Dedifferentiated amniotic fluid mesenchymal stem cell (primary cell): ENCODE results near the gene CXorf51A.
"Not testable (repeated sequence)": the region's sequence is repeated elsewhere in the genome, so short reads cannot be mapped to it uniquely, and the experiment has no call there.

Experiments used
- DNase-seq: peaks from one replicate; pipeline ENCODE4 v3.0.0-alpha.2; 2016; ENCODE audit errors: extremely low spot score

CXorf51A gene

DNA sequence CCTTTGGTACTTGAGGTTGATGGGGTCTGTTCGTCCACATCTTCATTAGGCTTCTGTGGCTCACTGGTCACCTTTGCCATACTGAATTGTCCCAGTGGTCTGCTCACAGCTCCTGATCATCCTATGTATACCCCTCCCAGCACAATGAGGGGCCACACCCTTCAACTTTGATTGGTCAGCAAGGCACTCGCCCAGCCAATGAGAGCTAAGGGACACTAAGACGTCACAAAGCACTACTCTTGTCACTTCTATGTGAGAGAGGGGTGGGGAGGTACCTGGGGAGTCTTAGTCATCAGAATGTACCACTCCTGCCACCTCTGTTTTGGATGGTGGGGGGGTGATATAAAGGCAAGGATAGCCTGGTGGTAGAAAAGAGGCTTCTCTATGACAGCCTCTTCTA, at the start of gene CXorf51A:
Gene CXorf51A, minus strand, starts transcription at position 101 of the 400 bp plus-strand sequence. Its CDS starts 21 bp downstream, at position 80.
- not testable (repeated sequence) for DNase-seq

DNA sequence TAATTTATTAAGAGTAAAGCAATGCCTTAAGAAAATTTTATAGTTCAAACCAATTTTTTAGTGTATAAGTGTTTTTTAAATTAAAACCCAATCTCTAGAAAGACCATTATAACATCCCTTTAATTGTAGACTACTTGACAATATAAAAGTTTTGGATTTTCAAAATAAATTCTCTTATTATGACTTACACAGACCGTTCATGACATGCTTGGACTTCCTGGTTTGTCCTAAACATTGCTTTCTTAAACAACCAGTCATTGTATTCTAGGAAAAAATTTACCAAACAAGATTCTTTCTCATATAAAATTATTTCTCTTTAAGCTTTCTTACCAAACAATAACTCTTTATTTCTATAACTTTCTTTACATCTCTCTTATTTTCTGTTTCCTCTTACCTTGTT, 49.0 kb upstream of the CXorf51A start:
- DNase-seq: no peak

DNA sequence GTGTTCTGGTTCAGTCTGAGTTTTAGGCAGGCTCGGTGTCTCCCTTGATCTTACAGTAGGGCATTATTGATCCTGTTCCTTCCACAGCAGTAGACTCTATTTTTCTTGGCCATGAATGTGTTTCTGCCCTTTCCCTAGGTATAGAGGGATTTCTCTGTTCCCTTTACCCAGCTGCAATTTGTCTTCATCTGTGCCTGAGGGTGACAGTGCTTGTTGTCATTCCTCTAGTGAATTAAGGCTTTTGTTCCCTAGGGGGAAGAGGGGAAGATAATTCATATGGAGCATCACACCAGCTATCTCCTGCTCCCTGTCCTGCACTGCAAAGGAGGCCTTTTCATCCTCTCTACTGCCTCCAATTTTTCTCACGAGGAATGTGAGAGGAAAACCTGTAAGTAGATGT, 39.7 kb upstream of the CXorf51A start:
- DNase-seq: no peak

DNA sequence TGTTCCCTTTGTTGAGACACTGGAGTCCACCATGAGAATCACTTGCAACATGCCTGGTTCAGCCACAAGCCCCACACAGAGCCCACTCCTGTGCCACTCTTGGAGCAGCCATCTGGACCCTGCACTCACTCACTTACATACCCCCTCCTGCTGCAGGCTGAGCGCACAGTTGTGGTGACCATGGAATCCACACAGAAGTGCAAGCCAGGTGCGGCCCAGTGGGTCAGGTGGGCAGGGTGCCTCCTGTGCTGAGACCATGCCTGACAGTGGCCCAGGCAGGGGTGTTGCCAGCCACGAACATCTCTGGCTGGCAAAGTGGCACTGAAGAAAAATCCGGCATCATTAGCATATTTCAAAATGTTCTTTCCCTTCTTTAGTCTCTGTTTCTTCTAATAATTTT, 17.4 kb upstream of the CXorf51A start:
- DNase-seq: no peak

DNA sequence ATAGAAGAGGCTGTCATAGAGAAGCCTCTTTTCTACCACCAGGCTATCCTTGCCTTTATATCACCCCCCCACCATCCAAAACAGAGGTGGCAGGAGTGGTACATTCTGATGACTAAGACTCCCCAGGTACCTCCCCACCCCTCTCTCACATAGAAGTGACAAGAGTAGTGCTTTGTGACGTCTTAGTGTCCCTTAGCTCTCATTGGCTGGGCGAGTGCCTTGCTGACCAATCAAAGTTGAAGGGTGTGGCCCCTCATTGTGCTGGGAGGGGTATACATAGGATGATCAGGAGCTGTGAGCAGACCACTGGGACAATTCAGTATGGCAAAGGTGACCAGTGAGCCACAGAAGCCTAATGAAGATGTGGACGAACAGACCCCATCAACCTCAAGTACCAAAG, 5.1 kb downstream of the CXorf51A start, which contains the start of gene CXorf51B:
Gene CXorf51B, plus strand, starts transcription at position 301 of the 400 bp plus-strand sequence. Its CDS starts 21 bp downstream, at position 322.
- not testable (repeated sequence) for DNase-seq
